ENCODE measurements around the gene NANP. TPM values are rescaled to one million over a fixed set of nuclear protein-coding genes. Genes with fewer than 3 reads are reported as not detected.

The NANP gene
- total and polyA plus RNA-seq, 2 of the 4 experiments (the other 2 are of a cell fraction) = 4.9 to 7.2 TPM

DNA sequence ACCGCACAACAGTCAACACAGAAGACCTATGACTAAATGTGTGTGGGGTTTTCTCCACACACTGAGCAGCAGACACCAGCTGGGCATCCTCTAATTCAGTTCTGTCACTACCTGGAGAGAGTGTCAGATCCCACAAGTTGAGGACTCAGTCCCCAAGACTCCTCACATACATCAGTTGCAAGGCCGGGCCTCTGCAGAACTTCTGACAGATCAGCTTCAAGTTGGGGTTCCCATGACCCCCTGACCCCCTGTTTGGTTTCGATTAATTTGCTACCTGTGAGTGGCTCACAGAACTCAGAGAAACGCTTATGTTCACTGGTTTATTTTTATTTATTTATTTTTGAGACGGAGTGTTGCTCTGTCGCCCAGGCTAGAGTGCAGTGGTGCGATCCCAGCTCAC is 35.3 kb downstream of the NANP start:
- Histone ChIP-seq H3K4me2 (ENCODE audit: low read depth, low read length) (no peak overlapping the region), H3K79me1 (ENCODE audit: low read depth in 1 of 2, low read length in 2 of 2) (peaks cover 4 to 12% of the 10 kb centered on the region in 2 experiments; a peak in 3 of 4 replicates), H2BK20ac (ENCODE audit: low read depth, low read length) (no peak overlapping the region), H3K56ac (ENCODE audit: extremely low read depth, insufficient read depth, low read length) (no peak overlapping the region), H3K36me3 (ENCODE audit: control insufficient read depth, insufficient read depth, low read length) (no peaks in the 10 kb centered on the region), H3K14ac (replicated peaks; ENCODE audit: low read depth, low read length) (no peak overlapping the region), H3K9me3 (ENCODE audit: control insufficient read depth, insufficient read depth, low read length) (no peaks in the 10 kb centered on the region), H3K4ac (ENCODE audit: low read depth, low read length) (no peak overlapping the region), H3K27me3 (ENCODE audit: control insufficient read depth, insufficient read depth, low read length) (no peaks in the 10 kb centered on the region), H3K4me1 (ENCODE audit: control insufficient read depth, insufficient read depth, low read length) (peaks cover 10% of the 10 kb centered on the region), H2BK15ac (ENCODE audit: low read depth, low read length) (no peak overlapping the region), H2AFZ (replicated peaks; ENCODE audit: low read length, poor library complexity) (no peak overlapping the region), H2BK120ac (ENCODE audit: low read depth, low read length) (no peak overlapping the region), H3K4me3 (ENCODE audit: insufficient read depth, low read depth, low read length) (no peak overlapping the region), H3K9me1 (ENCODE audit: insufficient read depth, low read length) (no peaks in the 10 kb centered on the region; the same call in 1 of the 2 replicates), H3K9ac (ENCODE audit: low read depth, low read length) (no peak overlapping the region), H3K27ac (ENCODE audit: insufficient read depth, low read length) (no peak overlapping the region), H3K18ac (ENCODE audit: low read depth, low read length) (no peak overlapping the region), H4K91ac (ENCODE audit: insufficient read depth, low read depth, low read length) (no peak overlapping the region), H2AK9ac (replicated peaks; ENCODE audit: low read depth, low read length, poor library complexity) (no peak overlapping the region), H3K23ac (ENCODE audit: low read depth, low read length) (no peak overlapping the region), H4K8ac (ENCODE audit: low read depth in 2 of 2, low read length in 2 of 2) (no peak overlapping the region), H4K20me1 (ENCODE audit: insufficient read depth, low read length) (no peaks in the 10 kb centered on the region), H2BK5ac (ENCODE audit: low read depth, low read length, poor library complexity, severe bottlenecking) (no peak overlapping the region), H2AK5ac (ENCODE audit: low read depth, low read length) (no peak overlapping the region), H4K5ac (ENCODE audit: low read depth, low read length) (no peak overlapping the region)
- ChIA-PET CTCF (no interaction called here), POLR2A (ENCODE audit: unreplicated experiment) (no interaction called here)
- 96% methylated on average over 4 of the region's 7 CpGs; no CpG with 5 or more reads in 1 of the 2 experiments for WGBS, 2 experiments (ENCODE audit: extremely low coverage in 2 of 2, insufficient read length in 1 of 2)
- intact Hi-C loops (cut with micrococcal nuclease) = no loop called here
- in situ Hi-C loops (cut with MboI; ENCODE audit: low sequenced_read_pairs) = loop anchor here (25.0 kb wide), 1 partner anchor 601 kb away; the partner anchor contains the start of gene APMAP
- BruUV-seq (replicated peaks) = no TSS peak
- TF ChIP-seq POLR2A (IDR thresholded peaks at IDR 0.05; ENCODE audit: low read depth, low read length) = no peak
- TF ChIP-seq RCOR1 (IDR thresholded peaks at IDR 0.05; ENCODE audit: insufficient replicate concordance, low read length) = no peak
- no peak for TF ChIP-seq RAD21 (IDR thresholded peaks at IDR 0.05; ENCODE audit: low read length)
- no peak for TF ChIP-seq FOS (IDR thresholded peaks at IDR 0.05; ENCODE audit: low read depth, low read length)
- no peak for TF ChIP-seq BHLHE40 (IDR thresholded peaks at IDR 0.05; ENCODE audit: low read depth, low read length)
- TF ChIP-seq, protein P1, sequence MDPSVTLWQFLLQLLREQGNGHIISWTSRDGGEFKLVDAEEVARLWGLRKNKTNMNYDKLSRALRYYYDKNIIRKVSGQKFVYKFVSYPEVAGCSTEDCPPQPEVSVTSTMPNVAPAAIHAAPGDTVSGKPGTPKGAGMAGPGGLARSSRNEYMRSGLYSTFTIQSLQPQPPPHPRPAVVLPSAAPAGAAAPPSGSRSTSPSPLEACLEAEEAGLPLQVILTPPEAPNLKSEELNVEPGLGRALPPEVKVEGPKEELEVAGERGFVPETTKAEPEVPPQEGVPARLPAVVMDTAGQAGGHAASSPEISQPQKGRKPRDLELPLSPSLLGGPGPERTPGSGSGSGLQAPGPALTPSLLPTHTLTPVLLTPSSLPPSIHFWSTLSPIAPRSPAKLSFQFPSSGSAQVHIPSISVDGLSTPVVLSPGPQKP (IDR thresholded peaks at IDR 0.05; ENCODE audit: borderline replicate concordance, low read depth, low read length) = no peak
- TF ChIP-seq MXI1 (IDR thresholded peaks at IDR 0.05; ENCODE audit: borderline replicate concordance, low read depth, low read length) = no peak
- no peak for TF ChIP-seq NFE2L2 (IDR thresholded peaks at IDR 0.05; ENCODE audit: low read depth, low read length)
- TF ChIP-seq CHD1 (IDR thresholded peaks at IDR 0.05; ENCODE audit: low read depth, low read length) = no peak
- TF ChIP-seq MAFK (IDR thresholded peaks at IDR 0.05; ENCODE audit: low read depth, low read length) = no peak
- TF ChIP-seq, protein P2, sequence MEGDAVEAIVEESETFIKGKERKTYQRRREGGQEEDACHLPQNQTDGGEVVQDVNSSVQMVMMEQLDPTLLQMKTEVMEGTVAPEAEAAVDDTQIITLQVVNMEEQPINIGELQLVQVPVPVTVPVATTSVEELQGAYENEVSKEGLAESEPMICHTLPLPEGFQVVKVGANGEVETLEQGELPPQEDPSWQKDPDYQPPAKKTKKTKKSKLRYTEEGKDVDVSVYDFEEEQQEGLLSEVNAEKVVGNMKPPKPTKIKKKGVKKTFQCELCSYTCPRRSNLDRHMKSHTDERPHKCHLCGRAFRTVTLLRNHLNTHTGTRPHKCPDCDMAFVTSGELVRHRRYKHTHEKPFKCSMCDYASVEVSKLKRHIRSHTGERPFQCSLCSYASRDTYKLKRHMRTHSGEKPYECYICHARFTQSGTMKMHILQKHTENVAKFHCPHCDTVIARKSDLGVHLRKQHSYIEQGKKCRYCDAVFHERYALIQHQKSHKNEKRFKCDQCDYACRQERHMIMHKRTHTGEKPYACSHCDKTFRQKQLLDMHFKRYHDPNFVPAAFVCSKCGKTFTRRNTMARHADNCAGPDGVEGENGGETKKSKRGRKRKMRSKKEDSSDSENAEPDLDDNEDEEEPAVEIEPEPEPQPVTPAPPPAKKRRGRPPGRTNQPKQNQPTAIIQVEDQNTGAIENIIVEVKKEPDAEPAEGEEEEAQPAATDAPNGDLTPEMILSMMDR (conservative IDR thresholded peaks at IDR 0.05; ENCODE audit: low read depth, low read length) = no peak
- no peak for TF ChIP-seq SMC3 (IDR thresholded peaks at IDR 0.05; ENCODE audit: low read depth, low read length)
- TF ChIP-seq, protein P3, sequence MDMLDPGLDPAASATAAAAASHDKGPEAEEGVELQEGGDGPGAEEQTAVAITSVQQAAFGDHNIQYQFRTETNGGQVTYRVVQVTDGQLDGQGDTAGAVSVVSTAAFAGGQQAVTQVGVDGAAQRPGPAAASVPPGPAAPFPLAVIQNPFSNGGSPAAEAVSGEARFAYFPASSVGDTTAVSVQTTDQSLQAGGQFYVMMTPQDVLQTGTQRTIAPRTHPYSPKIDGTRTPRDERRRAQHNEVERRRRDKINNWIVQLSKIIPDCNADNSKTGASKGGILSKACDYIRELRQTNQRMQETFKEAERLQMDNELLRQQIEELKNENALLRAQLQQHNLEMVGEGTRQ (IDR thresholded peaks at IDR 0.05; ENCODE audit: low read depth, low read length) = no peak
- no peak for TF ChIP-seq RFX5 (IDR thresholded peaks at IDR 0.05; ENCODE audit: low read depth, low read length)
- TF ChIP-seq MAZ (IDR thresholded peaks at IDR 0.05; ENCODE audit: borderline replicate concordance, low read depth, low read length) = no peak
- no peak for TF ChIP-seq CEBPB (IDR thresholded peaks at IDR 0.05; ENCODE audit: low read depth, low read length)
- ATAC-seq (ENCODE audit: low read depth) (no peak), DNase-seq (no peak)
- dilution Hi-C loops (cut with HindIII; ENCODE audit: low sequenced_read_pairs, unreplicated experiment) = no loop called here
